ENCODE measurements around the gene NRCAM.

DNA sequence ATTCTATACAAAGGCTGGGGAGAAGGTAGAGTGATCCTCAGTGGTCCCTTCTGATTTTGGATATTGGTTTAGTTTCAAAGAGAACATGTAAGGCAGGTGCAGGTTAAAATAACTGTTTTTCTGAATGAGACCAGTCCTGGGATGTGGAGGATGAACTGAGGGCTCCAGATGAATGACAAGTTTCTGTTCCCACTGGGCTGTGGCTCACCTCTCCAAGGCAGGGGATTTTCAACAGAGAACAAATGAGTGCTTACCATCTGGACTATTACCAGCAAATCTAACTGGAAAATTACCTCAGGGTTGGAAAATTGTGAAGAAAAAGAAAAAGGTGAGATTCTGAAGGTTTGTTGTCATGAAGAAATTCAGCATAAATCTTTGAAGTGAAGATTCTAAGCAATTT lies 334.1 kb downstream of the NRCAM start:
- TF ChIP-seq, protein P1, sequence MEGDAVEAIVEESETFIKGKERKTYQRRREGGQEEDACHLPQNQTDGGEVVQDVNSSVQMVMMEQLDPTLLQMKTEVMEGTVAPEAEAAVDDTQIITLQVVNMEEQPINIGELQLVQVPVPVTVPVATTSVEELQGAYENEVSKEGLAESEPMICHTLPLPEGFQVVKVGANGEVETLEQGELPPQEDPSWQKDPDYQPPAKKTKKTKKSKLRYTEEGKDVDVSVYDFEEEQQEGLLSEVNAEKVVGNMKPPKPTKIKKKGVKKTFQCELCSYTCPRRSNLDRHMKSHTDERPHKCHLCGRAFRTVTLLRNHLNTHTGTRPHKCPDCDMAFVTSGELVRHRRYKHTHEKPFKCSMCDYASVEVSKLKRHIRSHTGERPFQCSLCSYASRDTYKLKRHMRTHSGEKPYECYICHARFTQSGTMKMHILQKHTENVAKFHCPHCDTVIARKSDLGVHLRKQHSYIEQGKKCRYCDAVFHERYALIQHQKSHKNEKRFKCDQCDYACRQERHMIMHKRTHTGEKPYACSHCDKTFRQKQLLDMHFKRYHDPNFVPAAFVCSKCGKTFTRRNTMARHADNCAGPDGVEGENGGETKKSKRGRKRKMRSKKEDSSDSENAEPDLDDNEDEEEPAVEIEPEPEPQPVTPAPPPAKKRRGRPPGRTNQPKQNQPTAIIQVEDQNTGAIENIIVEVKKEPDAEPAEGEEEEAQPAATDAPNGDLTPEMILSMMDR (optimal IDR thresholded peaks at IDR 0.05 in 1 of 3, IDR thresholded peaks at IDR 0.05 in 1 of 3, conservative IDR thresholded peaks at IDR 0.05 in 1 of 3; ENCODE audit: extremely low read depth in 1 of 3, insufficient read depth in 2 of 3, low read length in 3 of 3), result no peak
- TF ChIP-seq EZH2 (IDR thresholded peaks at IDR 0.05; ENCODE audit: low read length), result no peak

Measured in keratinocyte (primary cell).